Progenitor cell of endocrine pancreas (in vitro differentiated cells): Measurements from ENCODE around the gene SSH3. TPM values are rescaled to one million over a fixed set of nuclear protein-coding genes. Genes with fewer than 3 reads are reported as not detected.
A peak's percentile ranks its signal among the peaks of the same experiment; 100 is the strongest.

ENCODE experiments used
- DNase-seq: peaks from one replicate; pipeline ENCODE4 v3.0.0; 2021; ENCODE audit warnings: low spot score; ENCODE audit not compliant: unreplicated experiment
- H3K27ac Mint-ChIP-seq: 2 replicates; pipeline ENCODE4 v1.8.0; 2021; ENCODE audit warnings: mild to moderate bottlenecking, moderate library complexity, mixed read lengths
- H3K27me3 Mint-ChIP-seq: 2 replicates; pipeline ENCODE4 v1.8.0; 2021; ENCODE audit warnings: mixed read lengths
- H3K36me3 Mint-ChIP-seq: 2 replicates; pipeline ENCODE4 v1.8.0; 2022; ENCODE audit warnings: mixed read lengths; ENCODE audit not compliant: insufficient read depth
- H3K4me1 Mint-ChIP-seq: 2 replicates; pipeline ENCODE4 v1.8.0; 2021; ENCODE audit warnings: low read depth, mixed read lengths
- H3K4me3 Mint-ChIP-seq: 2 replicates; pipeline ENCODE4 v1.8.0; 2021; ENCODE audit warnings: low read depth, mild to moderate bottlenecking, moderate library complexity, mixed read lengths
- H3K9me3 Mint-ChIP-seq: 2 replicates; pipeline ENCODE4 v1.8.0; 2021; ENCODE audit warnings: low read depth, mixed read lengths
- CTCF ChIP-seq: fragments of 200-600 bp; sonication (generic); IDR thresholded peaks from one replicate; pipeline ENCODE4 v1.5.0; 2021; ENCODE audit warnings: antibody characterized with exemption, mild to moderate bottlenecking; ENCODE audit not compliant: unreplicated experiment
- total RNA-seq: library from RNA; stranded (reverse); gene quantifications from 2 replicates; pipeline ENCODE4 v1.2.1, GENCODE V29; 2021

The SSH3 gene
- total RNA-seq, 1 donor from 2014 or later = 48.9 TPM

- Mint-ChIP-seq H3K27me3 (peaks cover 7% of the 10 kb centered on the region), H3K4me1 (peaks cover 17% of the 10 kb centered on the region), H3K9me3 (no peaks in the 10 kb centered on the region), H3K36me3 (peaks cover 1% of the 10 kb centered on the region), H3K27ac (no peak overlapping the region), H3K4me3 (no peak overlapping the region)
- DNase-seq = no peak
- TF ChIP-seq CTCF = no peak
Measured at GRCh38 chr11:67268962-67269268, 34.4 kb upstream of the SSH3 start.

- DNase-seq = no peak
- H3K36me3 Mint-ChIP-seq = peaks cover 1% of the 10 kb centered on the region
- H3K9me3 Mint-ChIP-seq = no peaks in the 10 kb centered on the region
- no peak for TF ChIP-seq CTCF
- no peak overlapping the region for H3K27ac Mint-ChIP-seq
- H3K27me3 Mint-ChIP-seq = peaks cover 3% of the 10 kb centered on the region
- H3K4me1 Mint-ChIP-seq = peaks cover 17% of the 10 kb centered on the region
- H3K4me3 Mint-ChIP-seq = no peak overlapping the region
Measured at GRCh38 chr11:67269401-67270255, 33.7 kb upstream of the SSH3 start.

GRCh38 chr11:67270256-67271204, 32.8 kb upstream of the SSH3 start:
- H3K4me3 Mint-ChIP-seq = peak overlapping the region; percentile 14
- no peak for TF ChIP-seq CTCF
- H3K36me3 Mint-ChIP-seq = peaks cover 1% of the 10 kb centered on the region
- no peak for DNase-seq
- no peaks in the 10 kb centered on the region for H3K9me3 Mint-ChIP-seq
- no peaks in the 10 kb centered on the region for H3K27me3 Mint-ChIP-seq
- peaks cover 17% of the 10 kb centered on the region for H3K4me1 Mint-ChIP-seq
- peak overlapping the region; percentile 12 for H3K27ac Mint-ChIP-seq

- DNase-seq = no peak
Measured at GRCh38 chr11:67271205-67271540, 32.2 kb upstream of the SSH3 start.

More at GRCh38 chr11:67271205-67271540, 32.2 kb upstream of the SSH3 start:
- Mint-ChIP-seq H3K27me3 (no peaks in the 10 kb centered on the region), H3K4me1 (peaks cover 15% of the 10 kb centered on the region), H3K36me3 (peaks cover 1% of the 10 kb centered on the region), H3K9me3 (no peaks in the 10 kb centered on the region), H3K27ac (no peak overlapping the region), H3K4me3 (no peak overlapping the region)
- TF ChIP-seq CTCF = no peak
